Suppressor macrophage treated with lipopolysaccharide for 4 hours (primary cell): Measurements from ENCODE around the gene SPAG5.

Experiments used
- DNase-seq: peaks from one replicate; pipeline ENCODE4 v3.0.0-alpha.2; 2020

SPAG5 gene, protein sequence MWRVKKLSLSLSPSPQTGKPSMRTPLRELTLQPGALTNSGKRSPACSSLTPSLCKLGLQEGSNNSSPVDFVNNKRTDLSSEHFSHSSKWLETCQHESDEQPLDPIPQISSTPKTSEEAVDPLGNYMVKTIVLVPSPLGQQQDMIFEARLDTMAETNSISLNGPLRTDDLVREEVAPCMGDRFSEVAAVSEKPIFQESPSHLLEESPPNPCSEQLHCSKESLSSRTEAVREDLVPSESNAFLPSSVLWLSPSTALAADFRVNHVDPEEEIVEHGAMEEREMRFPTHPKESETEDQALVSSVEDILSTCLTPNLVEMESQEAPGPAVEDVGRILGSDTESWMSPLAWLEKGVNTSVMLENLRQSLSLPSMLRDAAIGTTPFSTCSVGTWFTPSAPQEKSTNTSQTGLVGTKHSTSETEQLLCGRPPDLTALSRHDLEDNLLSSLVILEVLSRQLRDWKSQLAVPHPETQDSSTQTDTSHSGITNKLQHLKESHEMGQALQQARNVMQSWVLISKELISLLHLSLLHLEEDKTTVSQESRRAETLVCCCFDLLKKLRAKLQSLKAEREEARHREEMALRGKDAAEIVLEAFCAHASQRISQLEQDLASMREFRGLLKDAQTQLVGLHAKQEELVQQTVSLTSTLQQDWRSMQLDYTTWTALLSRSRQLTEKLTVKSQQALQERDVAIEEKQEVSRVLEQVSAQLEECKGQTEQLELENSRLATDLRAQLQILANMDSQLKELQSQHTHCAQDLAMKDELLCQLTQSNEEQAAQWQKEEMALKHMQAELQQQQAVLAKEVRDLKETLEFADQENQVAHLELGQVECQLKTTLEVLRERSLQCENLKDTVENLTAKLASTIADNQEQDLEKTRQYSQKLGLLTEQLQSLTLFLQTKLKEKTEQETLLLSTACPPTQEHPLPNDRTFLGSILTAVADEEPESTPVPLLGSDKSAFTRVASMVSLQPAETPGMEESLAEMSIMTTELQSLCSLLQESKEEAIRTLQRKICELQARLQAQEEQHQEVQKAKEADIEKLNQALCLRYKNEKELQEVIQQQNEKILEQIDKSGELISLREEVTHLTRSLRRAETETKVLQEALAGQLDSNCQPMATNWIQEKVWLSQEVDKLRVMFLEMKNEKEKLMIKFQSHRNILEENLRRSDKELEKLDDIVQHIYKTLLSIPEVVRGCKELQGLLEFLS

DNA sequence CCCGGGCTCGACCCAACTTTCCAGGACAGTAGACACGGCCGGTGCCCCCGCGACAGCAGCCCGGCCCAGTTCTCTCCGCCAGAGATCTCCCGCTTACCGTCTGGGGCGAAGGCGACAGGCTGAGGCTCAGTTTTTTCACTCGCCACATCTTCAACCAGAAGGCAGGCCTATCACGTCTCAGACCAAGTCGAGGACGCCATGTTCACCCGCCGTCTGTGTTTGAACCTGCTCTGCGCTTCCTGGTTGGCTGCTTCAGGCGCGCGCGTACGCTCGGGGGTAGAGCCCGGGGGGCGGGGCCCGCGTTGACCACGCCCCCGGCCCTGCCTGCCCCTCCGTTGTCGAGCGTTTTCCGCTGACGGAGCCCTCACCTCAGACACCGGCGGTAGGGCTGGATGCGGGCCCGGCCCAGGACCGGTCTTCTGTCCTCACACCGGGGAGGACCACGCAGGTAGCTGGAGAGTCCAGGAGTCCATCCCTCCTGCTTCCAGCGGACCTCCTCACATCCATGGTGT, at the start of gene SPAG5:
TSS of gene SPAG5 (minus strand) at position 227 of the 512 bp plus-strand sequence. CDS start at position 148, 79 bp downstream.
- DNase-seq: peak; percentile 95

GRCh38 chr17:28646039-28646754, 47.4 kb upstream of the SPAG5 start:
- DNase-seq: no peak

GRCh38 chr17:28645576-28645939, 46.7 kb upstream of the SPAG5 start:
- no peak for DNase-seq

- peak; percentile 98 for DNase-seq
Observed at GRCh38 chr17:28644787-28645575, 46.2 kb upstream of the SPAG5 start, which contains the start of gene BLTP2. TSS of gene BLTP2 (minus strand) at chr17:28645158. CDS start at chr17:28645056, 102 bp downstream.

DNA sequence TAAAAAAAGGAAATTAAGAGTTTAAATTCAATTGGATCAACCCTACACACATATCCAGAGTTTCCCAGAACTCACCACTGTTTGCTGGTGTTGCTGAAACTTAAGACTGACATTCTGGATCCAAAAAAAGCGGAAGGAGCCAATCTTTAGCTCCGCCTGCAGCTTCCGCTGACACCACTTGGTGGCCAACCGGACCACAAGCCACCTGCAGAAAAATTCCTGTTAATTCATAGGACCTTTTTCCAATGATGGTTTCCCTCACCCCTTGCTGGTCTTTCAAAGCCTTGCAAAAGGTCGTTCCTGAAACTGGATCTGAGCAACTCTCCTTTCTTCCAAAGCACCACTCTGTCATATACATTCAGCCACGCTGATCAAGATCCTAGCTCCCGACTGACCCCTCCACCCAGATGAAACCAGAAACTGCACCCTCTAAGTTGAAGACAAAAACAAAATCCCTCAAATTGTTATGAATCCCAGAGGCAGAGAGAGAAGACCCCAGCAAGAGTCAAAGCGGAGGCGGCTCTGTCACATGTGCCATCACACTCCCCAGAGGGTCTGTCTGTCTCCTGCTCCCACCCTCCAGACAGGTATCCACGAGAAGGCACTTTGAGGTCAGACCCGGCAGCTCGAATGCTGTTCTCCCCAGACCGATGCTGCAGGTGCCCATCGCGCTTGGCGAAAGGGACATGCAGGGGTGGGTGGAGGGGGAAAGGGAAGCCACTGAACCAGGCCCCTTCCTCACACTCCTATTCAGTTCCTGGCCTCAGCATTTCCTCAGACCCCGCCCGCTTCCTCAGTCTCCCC, 45.4 kb upstream of the SPAG5 start:
- peak; percentile 81 for DNase-seq

DNA sequence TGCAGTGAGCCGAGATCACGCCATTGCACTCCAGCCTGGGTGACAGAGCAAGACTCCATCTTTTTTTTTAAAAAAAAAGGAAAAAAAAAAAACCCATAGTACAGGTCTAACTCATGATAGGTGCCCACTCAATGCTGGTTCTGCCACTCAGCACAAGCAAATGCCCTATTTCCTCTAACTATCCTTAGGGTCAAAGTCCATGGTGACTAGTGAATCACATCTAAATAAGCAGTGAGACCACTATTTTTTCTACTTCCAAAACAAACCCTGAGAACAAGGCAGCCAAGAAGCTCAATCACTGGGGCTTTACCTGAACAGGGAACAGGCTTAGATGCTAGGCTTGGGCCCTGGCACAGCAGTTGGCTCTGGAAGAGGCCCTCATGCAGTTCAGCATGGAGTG, 42.8 kb upstream of the SPAG5 start:
- DNase-seq: no peak

- no peak for DNase-seq
Observed at GRCh38 chr17:28635506-28635905, 36.7 kb upstream of the SPAG5 start.

DNA sequence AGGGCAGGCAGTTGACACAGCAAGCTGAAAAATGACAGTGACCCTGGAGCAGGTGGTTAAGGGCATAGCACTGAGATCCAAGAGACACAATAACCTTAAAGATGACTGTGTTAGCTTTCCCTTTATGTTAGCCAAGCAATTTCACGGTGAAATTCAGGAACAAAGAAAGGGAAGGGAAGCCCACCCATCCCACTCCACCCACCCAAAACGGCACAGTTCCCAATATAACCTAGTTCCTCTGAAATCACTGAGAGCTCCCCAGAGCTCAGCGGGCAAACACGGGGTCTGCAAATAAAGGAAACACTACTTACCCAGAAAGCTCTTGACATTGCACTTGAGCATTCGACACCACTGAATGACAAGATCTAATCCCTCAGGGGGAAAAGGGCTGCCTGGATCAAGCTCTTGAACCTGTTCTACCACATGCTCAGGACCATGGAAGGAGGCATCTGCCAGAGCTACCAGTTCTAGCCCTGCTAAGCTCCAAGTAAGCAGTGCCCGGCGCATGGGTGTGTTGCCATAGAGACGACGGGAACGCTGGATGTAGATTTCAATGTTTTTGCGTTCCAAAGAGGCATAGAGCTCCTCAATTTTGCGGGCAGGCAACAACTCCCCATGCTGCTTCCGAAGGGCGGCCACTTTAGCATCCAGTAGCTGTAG, 35.5 kb upstream of the SPAG5 start:
- DNase-seq: no peak

DNA sequence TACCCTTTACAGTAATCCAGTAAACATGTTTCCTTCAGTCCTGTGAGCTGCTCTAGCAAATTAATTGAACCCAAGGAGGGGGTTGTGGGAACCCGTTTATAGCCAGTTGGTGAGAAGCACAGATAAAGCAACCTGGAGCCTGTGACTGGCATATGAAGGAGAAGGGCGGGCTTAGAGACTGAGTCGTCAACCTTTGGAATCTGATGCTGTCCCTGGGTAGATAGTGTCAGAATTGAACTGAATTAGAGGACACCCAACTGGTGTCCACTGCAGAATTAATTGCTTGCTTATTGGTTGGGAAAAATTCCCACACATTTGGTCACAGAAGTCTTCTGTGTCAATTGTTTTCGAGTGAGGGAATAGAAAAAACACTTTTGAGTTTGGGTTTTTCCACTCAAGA, 28.0 kb upstream of the SPAG5 start:
- DNase-seq: no peak

DNA sequence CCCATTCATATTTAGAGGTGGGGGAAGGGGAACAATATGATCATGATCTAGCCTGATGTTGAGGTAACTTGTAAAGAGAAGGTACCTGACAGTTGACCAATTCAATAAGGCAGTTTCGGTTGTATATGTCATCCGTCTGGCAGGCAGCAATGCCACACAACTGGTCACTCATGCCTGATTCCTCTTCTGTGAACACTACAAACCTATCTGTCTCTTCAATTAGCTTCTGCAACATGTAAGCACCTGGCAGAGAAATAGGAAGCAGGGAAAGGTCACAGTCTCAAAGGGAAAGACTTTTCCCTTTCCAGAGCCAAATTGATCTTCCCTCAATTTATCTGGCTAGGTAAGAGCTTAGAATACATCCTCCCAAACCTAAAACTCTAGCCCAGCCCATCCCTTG, 25.3 kb upstream of the SPAG5 start:
- no peak for DNase-seq

GRCh38 chr17:28623696-28624095, 24.9 kb upstream of the SPAG5 start:
- DNase-seq: no peak

- DNase-seq: no peak
Observed at GRCh38 chr17:28622186-28622585, 23.4 kb upstream of the SPAG5 start.

DNA sequence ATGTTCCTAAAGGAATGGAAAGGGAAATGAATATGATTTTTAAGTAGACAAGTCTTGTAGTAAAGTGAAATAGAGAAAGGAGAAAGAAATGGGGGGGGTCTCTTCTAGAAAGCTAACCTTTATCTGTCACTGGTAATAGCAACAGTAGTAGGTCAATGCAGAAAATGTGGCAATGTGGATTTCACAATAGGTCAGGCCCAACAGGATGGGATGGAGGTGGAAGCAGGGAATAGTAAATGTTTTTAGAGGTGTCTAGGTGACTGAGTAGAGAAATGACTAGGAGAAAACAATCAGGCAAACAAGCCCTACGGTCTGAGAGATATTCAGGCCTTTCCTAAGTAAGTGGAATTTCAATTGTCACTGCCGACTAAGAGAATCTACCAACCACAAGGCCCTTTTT, 21.2 kb upstream of the SPAG5 start:
- DNase-seq: no peak

GRCh38 chr17:28618464-28618863, 19.6 kb upstream of the SPAG5 start:
- DNase-seq: no peak

DNA sequence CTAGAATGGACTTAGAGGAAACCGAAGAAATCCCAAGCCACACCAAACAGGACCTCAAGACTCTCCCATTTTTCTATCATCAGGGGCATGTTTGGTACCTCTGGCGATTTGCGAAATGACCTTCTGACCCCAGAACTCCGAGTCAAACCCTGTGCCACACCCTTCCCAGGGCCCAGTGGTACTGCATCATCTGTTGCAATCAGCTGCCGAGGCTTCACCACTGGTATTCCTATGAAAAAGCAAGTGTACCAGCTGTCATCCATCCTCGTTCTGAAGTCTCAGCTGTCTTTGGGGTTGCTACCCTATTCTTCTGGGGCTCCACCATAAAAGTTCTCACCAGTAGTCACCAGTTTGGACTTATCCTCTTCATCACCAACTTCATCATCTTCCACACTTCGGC, 17.5 kb upstream of the SPAG5 start:
- no peak for DNase-seq

GRCh38 chr17:28615260-28615940, 16.6 kb upstream of the SPAG5 start:
- no peak for DNase-seq

GRCh38 chr17:28613931-28614381, 15.1 kb upstream of the SPAG5 start, which contains the start of gene RSKR:
TSS of gene RSKR (minus strand) at chr17:28614185. CDS start at chr17:28614161, 24 bp downstream.
- DNase-seq: no peak

- DNase-seq: peak; percentile 48
Observed at GRCh38 chr17:28612936-28613872, 14.4 kb upstream of the SPAG5 start.
